Upper lobe of right lung (tissue), 1 donor: ENCODE measurements around the gene HAUS1. TPM values are rescaled to one million over a fixed set of nuclear protein-coding genes. Genes with fewer than 3 reads are reported as not detected.
A peak's percentile ranks its signal among the peaks of the same experiment; 100 is the strongest.
"Not testable (repeated sequence)": the region's sequence is repeated elsewhere in the genome, so short reads cannot be mapped to it uniquely, and the experiment has no call there.

Experiments
- ATAC-seq: fragments of 200-7000 bp; cut with Tn5 transposase; one replicate; pipeline ENCODE4 v1.9.1; 2020; ENCODE audit warnings: mild to moderate bottlenecking, moderate library complexity
- DNase-seq: peaks from one replicate; pipeline ENCODE4 v3.0.0-alpha.2; 2020
- H3K27ac ChIP-seq: fragments of 200-600 bp; one replicate; pipeline ENCODE4 v1.8.0; 2022
- H3K27me3 ChIP-seq: fragments of 200-600 bp; one replicate; pipeline ENCODE4 v1.8.0; 2022; ENCODE audit warnings: mild to moderate bottlenecking
- H3K36me3 ChIP-seq: fragments of 200-600 bp; one replicate; pipeline ENCODE4 v1.8.0; 2022
- H3K4me1 ChIP-seq: fragments of 200-600 bp; one replicate; pipeline ENCODE4 v1.8.0; 2022
- H3K4me3 ChIP-seq: fragments of 200-600 bp; one replicate; pipeline ENCODE4 v1.8.0; 2022; ENCODE audit warnings: mild to moderate bottlenecking
- H3K9me3 ChIP-seq: fragments of 200-600 bp; one replicate; pipeline ENCODE4 v1.8.0; 2022
- intact Hi-C: fragments of 100-400 bp; cut with DNase I; formaldehyde crosslinking; loops from one replicate; pipeline ENCODE4 v1.11.0; 2022
- total RNA-seq: library from RNA; stranded (reverse); fragmentation: NEBNext Ultra II Directional; extraction: Animal tissue kit (Norgen Biotek cat#: 25700); gene quantifications from one replicate; pipeline ENCODE4 v1.2.1, GENCODE V29; 2021
- TF ChIP-seq, protein P1 (sequence below): fragments of 200-600 bp; IDR thresholded peaks from one replicate; pipeline ENCODE4 v1.8.0; 2022; ENCODE audit warnings: antibody characterized with exemption
- donor health status: DM: no; HTN: yes; CAD: no; lungs with severe emphysema.

HAUS1 gene
- total RNA-seq, 1 donor from 2014 or later = 17.1 TPM

DNA sequence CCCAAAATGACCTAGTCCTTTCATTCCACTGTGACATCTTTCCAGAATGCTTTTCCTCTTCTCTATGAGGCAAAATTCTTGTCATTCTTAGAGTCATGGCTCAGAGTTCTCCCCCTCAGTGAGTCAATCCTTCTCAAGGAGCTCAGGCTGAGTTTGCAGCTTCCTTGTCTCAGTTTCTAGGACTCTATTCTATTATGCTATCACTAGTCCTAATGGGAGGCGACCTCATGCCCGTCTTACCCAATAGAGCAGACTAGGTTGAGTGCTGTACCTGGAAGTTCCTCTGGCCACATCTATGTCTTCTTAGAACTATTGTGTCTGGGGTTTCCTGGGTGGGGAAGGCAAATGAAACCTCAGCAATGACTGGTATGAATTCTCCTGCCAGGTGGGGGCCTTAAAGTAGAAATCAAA, 51.5 kb downstream of the HAUS1 start:
- Histone ChIP-seq H3K27me3 (no peaks in the 10 kb centered on the region), H3K9me3 (no peaks in the 10 kb centered on the region), H3K27ac (no peak overlapping the region), H3K4me3 (no peak overlapping the region), H3K4me1 (no peaks in the 10 kb centered on the region), H3K36me3 (no peaks in the 10 kb centered on the region)
- intact Hi-C loops = no loop called here
- TF ChIP-seq, protein P1, sequence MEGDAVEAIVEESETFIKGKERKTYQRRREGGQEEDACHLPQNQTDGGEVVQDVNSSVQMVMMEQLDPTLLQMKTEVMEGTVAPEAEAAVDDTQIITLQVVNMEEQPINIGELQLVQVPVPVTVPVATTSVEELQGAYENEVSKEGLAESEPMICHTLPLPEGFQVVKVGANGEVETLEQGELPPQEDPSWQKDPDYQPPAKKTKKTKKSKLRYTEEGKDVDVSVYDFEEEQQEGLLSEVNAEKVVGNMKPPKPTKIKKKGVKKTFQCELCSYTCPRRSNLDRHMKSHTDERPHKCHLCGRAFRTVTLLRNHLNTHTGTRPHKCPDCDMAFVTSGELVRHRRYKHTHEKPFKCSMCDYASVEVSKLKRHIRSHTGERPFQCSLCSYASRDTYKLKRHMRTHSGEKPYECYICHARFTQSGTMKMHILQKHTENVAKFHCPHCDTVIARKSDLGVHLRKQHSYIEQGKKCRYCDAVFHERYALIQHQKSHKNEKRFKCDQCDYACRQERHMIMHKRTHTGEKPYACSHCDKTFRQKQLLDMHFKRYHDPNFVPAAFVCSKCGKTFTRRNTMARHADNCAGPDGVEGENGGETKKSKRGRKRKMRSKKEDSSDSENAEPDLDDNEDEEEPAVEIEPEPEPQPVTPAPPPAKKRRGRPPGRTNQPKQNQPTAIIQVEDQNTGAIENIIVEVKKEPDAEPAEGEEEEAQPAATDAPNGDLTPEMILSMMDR = no peak
- ATAC-seq = peak; percentile 64
- no peak for DNase-seq

DNA sequence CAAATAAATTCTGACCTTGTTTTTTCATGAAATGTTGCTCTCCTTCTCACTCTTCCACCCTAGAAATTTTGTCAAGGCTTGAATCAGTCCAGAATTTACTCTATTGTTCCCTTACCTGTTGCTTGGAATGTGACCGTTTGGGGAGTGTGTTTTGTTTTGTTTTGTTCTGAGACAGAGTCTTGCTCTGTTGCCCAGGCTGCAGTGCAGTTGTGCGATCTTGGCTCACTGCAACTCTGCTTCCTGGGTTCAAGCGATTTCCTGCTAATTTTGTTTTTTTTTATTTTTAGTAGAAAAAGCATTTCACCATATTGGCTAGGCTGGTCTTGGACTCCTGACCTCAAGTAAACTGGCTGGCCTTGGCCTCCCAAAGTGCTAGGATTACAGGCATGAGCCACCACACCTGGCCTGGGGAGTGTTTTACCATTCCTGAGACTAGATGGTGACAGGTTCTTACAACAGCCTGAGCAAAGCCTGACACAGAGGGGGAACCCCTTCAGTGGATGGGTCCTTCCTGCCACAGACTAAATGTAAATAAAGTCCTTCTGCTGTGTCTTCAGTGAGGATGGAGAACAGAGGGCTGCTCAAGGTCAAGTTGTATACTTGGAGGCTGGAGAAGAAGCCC, 52.0 kb downstream of the HAUS1 start:
- Histone ChIP-seq H3K9me3 (no peaks in the 10 kb centered on the region), H3K27me3 (no peaks in the 10 kb centered on the region), H3K36me3 (no peaks in the 10 kb centered on the region), H3K27ac (no peak overlapping the region), H3K4me3 (no peak overlapping the region), H3K4me1 (no peaks in the 10 kb centered on the region)
- intact Hi-C loops = no loop called here
- TF ChIP-seq, protein P1 = no peak
- ATAC-seq (no peak), DNase-seq (no peak)

DNA sequence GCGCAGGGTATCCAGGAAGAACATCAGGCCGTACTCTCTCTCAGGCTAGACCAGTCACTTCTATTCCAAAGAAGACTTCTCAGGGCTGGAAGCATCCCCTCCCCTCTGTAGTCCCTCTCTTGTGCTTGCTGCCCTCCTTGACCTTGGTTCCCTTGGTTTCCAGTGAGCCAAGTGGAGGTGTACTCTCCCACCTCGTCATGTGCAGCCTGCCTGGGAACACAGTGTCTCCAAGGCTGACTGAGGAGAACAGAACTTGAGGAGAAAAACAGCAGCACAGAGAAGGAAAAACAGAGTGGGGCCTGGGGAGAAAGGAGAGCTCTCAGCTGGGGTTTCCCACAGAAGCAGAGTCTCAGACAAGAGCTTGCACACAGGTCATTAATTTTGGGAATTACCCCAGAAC, 52.7 kb downstream of the HAUS1 start:
- H3K27me3 ChIP-seq = no peaks in the 10 kb centered on the region
- H3K36me3 ChIP-seq = no peaks in the 10 kb centered on the region
- no peaks in the 10 kb centered on the region for H3K9me3 ChIP-seq
- DNase-seq (no peak), ATAC-seq (peak; percentile 26)
- intact Hi-C loops = no loop called here
- no peak overlapping the region for H3K4me3 ChIP-seq
- H3K27ac ChIP-seq = no peak overlapping the region
- TF ChIP-seq, protein P1 = no peak
- no peaks in the 10 kb centered on the region for H3K4me1 ChIP-seq

DNA sequence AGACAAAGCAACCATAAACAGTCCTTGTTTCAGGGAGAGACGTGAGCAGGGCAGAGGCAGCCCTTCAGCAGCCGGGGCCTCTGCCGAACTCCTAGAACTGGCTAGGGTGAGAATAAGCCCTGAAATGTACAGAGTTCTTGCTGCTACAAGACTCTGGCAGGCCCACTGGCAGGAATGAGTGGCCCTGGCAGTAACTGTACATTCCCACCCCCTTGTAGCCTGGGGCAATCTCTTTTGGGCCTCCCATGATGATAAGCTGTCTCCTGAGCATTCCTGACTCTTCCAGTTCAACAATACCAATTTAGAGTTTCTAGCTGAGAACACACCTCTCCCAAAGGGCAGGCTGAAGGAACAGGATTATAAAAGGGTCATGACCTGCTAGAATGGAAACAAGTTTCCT, 54.3 kb downstream of the HAUS1 start:
- intact Hi-C loops = no loop called here
- Histone ChIP-seq H3K9me3 (no peaks in the 10 kb centered on the region), H3K27ac (no peak overlapping the region), H3K4me3 (no peak overlapping the region), H3K27me3 (no peaks in the 10 kb centered on the region), H3K36me3 (no peaks in the 10 kb centered on the region), H3K4me1 (no peaks in the 10 kb centered on the region)
- no peak for DNase-seq
- TF ChIP-seq, protein P1 = no peak
- ATAC-seq = no peak

DNA sequence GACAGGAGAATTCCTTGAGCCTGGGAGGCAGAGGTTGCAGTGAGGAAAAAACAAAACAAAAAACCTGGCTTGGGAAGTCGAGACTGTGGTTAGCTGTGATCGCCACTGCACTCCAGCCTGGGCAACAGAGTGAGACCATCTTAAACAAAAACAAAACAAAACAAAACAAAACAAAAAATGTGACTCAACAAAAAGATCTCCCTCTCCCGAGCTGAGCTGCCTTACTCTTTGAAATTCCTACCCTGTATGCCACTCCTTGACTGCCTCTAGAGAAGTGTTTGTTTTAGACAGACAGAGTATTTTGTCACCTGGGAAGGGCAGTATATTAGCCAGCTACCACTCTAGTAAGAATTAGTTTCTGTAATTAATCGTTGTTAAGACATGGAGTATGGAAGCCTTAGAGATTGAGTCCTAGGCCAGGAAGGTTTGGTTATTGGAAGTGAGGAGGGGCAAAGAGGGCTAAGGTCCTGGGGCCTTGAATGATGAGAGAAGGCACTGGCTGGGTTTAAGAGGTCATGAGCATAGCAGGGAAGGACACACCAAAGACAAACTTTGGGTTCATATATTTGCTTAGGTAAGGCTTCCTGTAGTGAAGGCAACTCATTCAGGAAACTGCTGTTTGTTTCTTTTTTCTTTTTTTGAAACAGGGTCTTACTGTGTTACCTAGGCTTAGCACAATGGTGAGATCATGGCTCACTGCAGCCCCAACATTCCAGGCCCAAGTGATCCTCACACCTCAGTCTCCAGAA, 56.0 kb downstream of the HAUS1 start:
- no peaks in the 10 kb centered on the region for H3K27me3 ChIP-seq
- ATAC-seq = peak; percentile 85
- no peaks in the 10 kb centered on the region for H3K9me3 ChIP-seq
- intact Hi-C loops = no loop called here
- no peaks in the 10 kb centered on the region for H3K36me3 ChIP-seq
- TF ChIP-seq, protein P1 = no peak
- no peak for DNase-seq
- peak overlapping the region; percentile 4 for H3K27ac ChIP-seq
- no peaks in the 10 kb centered on the region for H3K4me1 ChIP-seq
- no peak overlapping the region for H3K4me3 ChIP-seq

DNA sequence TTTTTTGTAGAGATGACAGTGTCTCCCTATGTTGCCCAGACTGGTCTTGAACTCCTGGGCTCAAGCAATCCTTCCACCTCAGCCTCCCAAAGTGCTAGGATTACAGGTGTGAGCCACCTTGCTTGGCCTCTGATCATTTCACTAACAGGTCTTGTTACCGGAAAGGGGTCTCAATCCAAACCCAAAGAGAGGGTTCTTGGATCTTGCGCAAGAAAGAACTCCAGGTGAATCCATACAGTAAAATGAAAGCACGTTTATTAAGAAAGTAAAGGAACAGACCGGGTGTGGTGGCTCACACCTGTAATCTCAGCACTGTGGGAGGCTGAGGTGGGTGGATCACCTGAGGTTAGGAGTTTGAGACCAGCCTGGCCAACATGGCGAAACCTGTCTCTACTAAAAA, 56.7 kb downstream of the HAUS1 start:
- ATAC-seq = not testable (repeated sequence)
- H3K27ac ChIP-seq = peak overlapping the region; percentile 4

More for the DNA sequence above, 56.7 kb downstream of the HAUS1 start:
- H3K4me3 ChIP-seq, H3K27me3 ChIP-seq, DNase-seq, intact Hi-C loops, H3K36me3 ChIP-seq, H3K9me3 ChIP-seq, H3K4me1 ChIP-seq: not testable (repeated sequence)
